Measurements from ENCODE around the gene FAM171A1.

- TF ChIP-seq CTCF (IDR thresholded peaks at IDR 0.05) (no peak), POLR2AphosphoS5 (IDR thresholded peaks at IDR 0.05; ENCODE audit: low read depth, low read length) (no peak), REST (IDR thresholded peaks at IDR 0.05; ENCODE audit: insufficient read depth in 1 of 2, low read depth in 2 of 2, low read length in 1 of 2) (no peak)
Observed at GRCh38 chr10:15353471-15354017, 17.5 kb downstream of the FAM171A1 start.
